ENCODE data around the gene CLSTN2.

The CLSTN2 gene

GRCh38 chr3:139935016-139935865 is at the start of gene CLSTN2:
CLSTN2 (plus strand) TSS chr3:139935185.
- DNase-seq (ENCODE audit: low read depth): peak; percentile 49

GRCh38 chr3:139887431-139887830 is 47.6 kb upstream of the CLSTN2 start:
- no peak for DNase-seq (ENCODE audit: low read depth)

- no peak for DNase-seq (ENCODE audit: low read depth)
These were observed 46.3 kb upstream of the CLSTN2 start for GRCh38 chr3:139888561-139889140.

- no peak for DNase-seq (ENCODE audit: low read depth)
These were observed 41.6 kb upstream of the CLSTN2 start for GRCh38 chr3:139893267-139893962.

GRCh38 chr3:139893963-139894642 is 40.9 kb upstream of the CLSTN2 start:
- no peak for DNase-seq (ENCODE audit: low read depth)

- no peak for DNase-seq (ENCODE audit: low read depth)
These were observed 40.4 kb upstream of the CLSTN2 start for GRCh38 chr3:139894643-139894989.

GRCh38 chr3:139897759-139898158 is 37.2 kb upstream of the CLSTN2 start:
- DNase-seq (ENCODE audit: low read depth): no peak

GRCh38 chr3:139906418-139906817 is 28.6 kb upstream of the CLSTN2 start:
- peak; percentile 76 for DNase-seq (ENCODE audit: low read depth)

GRCh38 chr3:139909811-139910210 is 25.2 kb upstream of the CLSTN2 start:
- no peak for DNase-seq (ENCODE audit: low read depth)

GRCh38 chr3:139916271-139916670 is 18.7 kb upstream of the CLSTN2 start:
- DNase-seq (ENCODE audit: low read depth): no peak

- no peak for DNase-seq (ENCODE audit: low read depth)
These were observed 17.7 kb upstream of the CLSTN2 start for GRCh38 chr3:139917226-139917785.

- DNase-seq (ENCODE audit: low read depth): peak; percentile 8
These were observed 6.1 kb upstream of the CLSTN2 start for GRCh38 chr3:139928708-139929505.

- DNase-seq (ENCODE audit: low read depth): no peak
These were observed 4.8 kb upstream of the CLSTN2 start for GRCh38 chr3:139930211-139930610.

- no peak for DNase-seq (ENCODE audit: low read depth)
These were observed 1.2 kb upstream of the CLSTN2 start for GRCh38 chr3:139933766-139934165.

GRCh38 chr3:139934613-139935015 is 371 bp upstream of the CLSTN2 start:
- DNase-seq (ENCODE audit: low read depth): peak; percentile 39

- DNase-seq (ENCODE audit: low read depth): peak; percentile 27
These were observed 1.2 kb downstream of the CLSTN2 start for GRCh38 chr3:139935866-139936817.

- DNase-seq (ENCODE audit: low read depth): peak; percentile 54
These were observed 2.8 kb downstream of the CLSTN2 start for GRCh38 chr3:139937674-139938279.

- no peak for DNase-seq (ENCODE audit: low read depth)
These were observed 4.8 kb downstream of the CLSTN2 start for GRCh38 chr3:139939681-139940190.

GRCh38 chr3:139940622-139941021 is 5.6 kb downstream of the CLSTN2 start:
- no peak for DNase-seq (ENCODE audit: low read depth)

Measured in iris pigment epithelial cell (primary cell).